Measurements from ENCODE around the gene KDELR1. TPM values are rescaled to one million over a fixed set of nuclear protein-coding genes. Genes with fewer than 3 reads are reported as not detected.
A peak's percentile ranks its signal among the peaks of the same experiment; 100 is the strongest.

KDELR1 gene
- total and polyA plus RNA-seq, 2 donors (not counting 3 experiments of a cell fraction or from before 2014, with no cell fraction given) = 199 to 224 TPM

- no peak for TF ChIP-seq MYC (IDR thresholded peaks at IDR 0.05; ENCODE audit: low read depth, low read length)
- TF ChIP-seq POLR2A (IDR thresholded peaks at IDR 0.05; ENCODE audit: low read depth, low read length) = peak; percentile 12
- peak; percentile 40 for TF ChIP-seq EZH2 (IDR thresholded peaks at IDR 0.05; ENCODE audit: borderline replicate concordance, low read depth, low read length, severe bottlenecking)
- TF ChIP-seq, protein P1, sequence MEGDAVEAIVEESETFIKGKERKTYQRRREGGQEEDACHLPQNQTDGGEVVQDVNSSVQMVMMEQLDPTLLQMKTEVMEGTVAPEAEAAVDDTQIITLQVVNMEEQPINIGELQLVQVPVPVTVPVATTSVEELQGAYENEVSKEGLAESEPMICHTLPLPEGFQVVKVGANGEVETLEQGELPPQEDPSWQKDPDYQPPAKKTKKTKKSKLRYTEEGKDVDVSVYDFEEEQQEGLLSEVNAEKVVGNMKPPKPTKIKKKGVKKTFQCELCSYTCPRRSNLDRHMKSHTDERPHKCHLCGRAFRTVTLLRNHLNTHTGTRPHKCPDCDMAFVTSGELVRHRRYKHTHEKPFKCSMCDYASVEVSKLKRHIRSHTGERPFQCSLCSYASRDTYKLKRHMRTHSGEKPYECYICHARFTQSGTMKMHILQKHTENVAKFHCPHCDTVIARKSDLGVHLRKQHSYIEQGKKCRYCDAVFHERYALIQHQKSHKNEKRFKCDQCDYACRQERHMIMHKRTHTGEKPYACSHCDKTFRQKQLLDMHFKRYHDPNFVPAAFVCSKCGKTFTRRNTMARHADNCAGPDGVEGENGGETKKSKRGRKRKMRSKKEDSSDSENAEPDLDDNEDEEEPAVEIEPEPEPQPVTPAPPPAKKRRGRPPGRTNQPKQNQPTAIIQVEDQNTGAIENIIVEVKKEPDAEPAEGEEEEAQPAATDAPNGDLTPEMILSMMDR (IDR thresholded peaks at IDR 0.05; ENCODE audit: extremely low read depth in 1 of 2, insufficient read depth in 1 of 2, low read depth in 1 of 2, low read length in 2 of 2) = no peak
- Histone ChIP-seq H3K79me2 (ENCODE audit: control insufficient read depth, insufficient read depth, low read length) (no peaks in the 10 kb centered on the region), H4K20me1 (replicated peaks; ENCODE audit: control insufficient read depth, extremely low read depth, insufficient read depth, low read length) (no peaks in the 10 kb centered on the region), H3K9me3 (replicated peaks; ENCODE audit: control insufficient read depth, insufficient read depth, low read length) (no peaks in the 10 kb centered on the region), H3K36me3 (ENCODE audit: control insufficient read depth in 2 of 2, extremely low read depth in 1 of 2, insufficient read depth in 2 of 2, low read length in 2 of 2) (no peaks in the 10 kb centered on the region), H3K9ac (replicated peaks; ENCODE audit: extremely low read depth, insufficient read depth, low read length) (peak overlapping the region; percentile 14), H3K4me2 (ENCODE audit: insufficient read depth, low read length) (peak overlapping the region; percentile 36), H3K9me1 (replicated peaks; ENCODE audit: control insufficient read depth, extremely low read depth, insufficient read depth, low read length) (no peaks in the 10 kb centered on the region), H3K27me3 (ENCODE audit: control insufficient read depth in 2 of 2, insufficient read depth in 2 of 2, low read length in 2 of 2) (peaks cover 21 to 33% of the 10 kb centered on the region in 2 experiments), H3K4me3 (replicated peaks in 1 of 3; ENCODE audit: insufficient read depth in 1 of 3, low read depth in 1 of 3, low read length in 3 of 3) (peak overlapping the region; percentile 29 to 38 (median 32)), H2AFZ (ENCODE audit: low read depth, low read length) (peak overlapping the region; percentile 58), H3K4me1 (ENCODE audit: control insufficient read depth, extremely low read depth, insufficient read depth, low read length) (peaks cover 10% of the 10 kb centered on the region), H3K27ac (ENCODE audit: insufficient read depth, low read depth, low read length) (no peak overlapping the region)
- dilution Hi-C loops (cut with MboI; ENCODE audit: extremely low pct_ligation_motif_present, low sequenced_read_pairs) (no loop called here), intact Hi-C loops (cut with micrococcal nuclease) (loop anchor here (2.0 to 5.0 kb wide), 3 partner anchors 17 to 85 kb away; partner anchors contain the start of gene GRWD1)
- DNase-seq (ENCODE audit: low read depth, low spot score) (no peak), FAIRE-seq (peak; percentile 74)
- BruUV-seq (replicated peaks) = no TSS peak
- POLR2A ChIA-PET = no interaction called here
- CTCF ChIA-PET = no interaction called here
Measured at GRCh38 chr19:48397263-48398101, 6.1 kb upstream of the KDELR1 start.

GRCh38 chr19:48396824-48397176 lies 5.4 kb upstream of the KDELR1 start:
- DNase-seq (ENCODE audit: low read depth, low spot score) = no peak
- dilution Hi-C loops (cut with MboI; ENCODE audit: extremely low pct_ligation_motif_present, low sequenced_read_pairs) = no loop called here
- ChIA-PET CTCF (no interaction called here), POLR2A (no interaction called here)
- Histone ChIP-seq H3K4me2 (ENCODE audit: insufficient read depth, low read length) (no peak overlapping the region), H3K27me3 (ENCODE audit: control insufficient read depth in 2 of 2, insufficient read depth in 2 of 2, low read length in 2 of 2) (peaks cover 21 to 33% of the 10 kb centered on the region in 2 experiments), H4K20me1 (replicated peaks; ENCODE audit: control insufficient read depth, extremely low read depth, insufficient read depth, low read length) (no peaks in the 10 kb centered on the region), H3K9me1 (replicated peaks; ENCODE audit: control insufficient read depth, extremely low read depth, insufficient read depth, low read length) (no peaks in the 10 kb centered on the region), H3K36me3 (ENCODE audit: control insufficient read depth in 2 of 2, extremely low read depth in 1 of 2, insufficient read depth in 2 of 2, low read length in 2 of 2) (no peaks in the 10 kb centered on the region), H3K4me3 (replicated peaks in 1 of 3; ENCODE audit: insufficient read depth in 1 of 3, low read depth in 1 of 3, low read length in 3 of 3) (no peak overlapping the region), H3K9ac (replicated peaks; ENCODE audit: extremely low read depth, insufficient read depth, low read length) (no peak overlapping the region), H2AFZ (ENCODE audit: low read depth, low read length) (no peak overlapping the region), H3K9me3 (replicated peaks; ENCODE audit: control insufficient read depth, insufficient read depth, low read length) (no peaks in the 10 kb centered on the region), H3K79me2 (ENCODE audit: control insufficient read depth, insufficient read depth, low read length) (no peaks in the 10 kb centered on the region), H3K4me1 (ENCODE audit: control insufficient read depth, extremely low read depth, insufficient read depth, low read length) (peaks cover 10% of the 10 kb centered on the region), H3K27ac (ENCODE audit: insufficient read depth, low read depth, low read length) (no peak overlapping the region)
- BruUV-seq (replicated peaks) = no TSS peak
- FAIRE-seq = no peak
- peak; percentile 47 for TF ChIP-seq POLR2A (IDR thresholded peaks at IDR 0.05; ENCODE audit: low read depth, low read length)
- TF ChIP-seq, protein P1 (IDR thresholded peaks at IDR 0.05; ENCODE audit: extremely low read depth in 1 of 2, insufficient read depth in 1 of 2, low read depth in 1 of 2, low read length in 2 of 2) = no peak
- intact Hi-C loops (cut with micrococcal nuclease) = loop anchor here (5.0 kb wide), 1 partner anchor 86 kb away; no protein-coding TSS in a partner anchor
